ENCODE data around the gene KIF5C.

DNA sequence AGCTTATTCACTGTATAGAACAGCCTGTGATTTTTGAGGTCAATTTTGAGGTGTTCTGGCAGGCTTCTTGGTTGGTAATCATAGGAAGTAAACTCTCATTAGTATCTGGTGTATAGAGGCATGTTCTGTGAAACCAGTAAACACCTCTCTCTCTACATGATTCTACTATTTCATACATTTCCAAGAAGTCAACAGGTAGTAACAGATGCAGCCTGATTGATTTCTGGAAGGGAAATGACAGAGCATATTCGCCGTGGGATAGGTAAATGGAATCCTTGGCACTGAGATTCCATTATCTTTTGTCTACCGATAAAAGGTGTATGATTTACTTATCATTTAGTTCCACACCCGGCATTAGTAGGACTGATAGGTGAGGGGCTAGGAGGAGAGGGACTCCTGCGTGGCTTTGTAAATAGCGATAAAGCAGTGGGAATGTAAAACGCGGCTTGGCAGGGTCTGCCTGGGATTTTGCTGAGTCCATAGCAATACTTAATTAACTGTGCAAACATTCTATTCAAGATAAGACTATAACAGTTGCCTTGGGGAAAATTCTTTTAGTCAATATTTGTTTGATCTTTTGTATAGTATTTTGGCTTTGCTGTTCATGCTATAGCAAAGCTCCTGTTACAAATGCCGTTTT, 195.8 kb downstream of the KIF5C start:
- TF ChIP-seq YY1 (IDR thresholded peaks at IDR 0.05; ENCODE audit: insufficient read depth, insufficient read length), result no peak
- TF ChIP-seq SUZ12 (IDR thresholded peaks at IDR 0.05; ENCODE audit: extremely low read depth, insufficient read depth, insufficient read length), result no peak

All from NT2/D1 (cell line).